HL-60 (cell line): ENCODE data around the gene FIGN.

Experiments
- DNase-seq, 2 experiments: peaks; one replicate each; pipeline ENCODE4 v3.0.0-alpha.2; 2010 to 2020; ENCODE audit warnings: low read depth in 1 of 2, low spot score in 1 of 2
- H3K27ac ChIP-seq: fragments of 250-450 bp; sonication (Bioruptor Pico); replicated peaks from 2 replicates; pipeline ENCODE4 v1.5.1; 2020; ENCODE audit warnings: mild to moderate bottlenecking, moderate library complexity
- H3K27me3 ChIP-seq: fragments of 250-450 bp; sonication (Bioruptor Pico); 2 replicates; pipeline ENCODE4 v1.5.1; 2021; ENCODE audit warnings: mild to moderate bottlenecking, moderate library complexity; ENCODE audit not compliant: insufficient read depth, poor library complexity, severe bottlenecking
- H3K4me3 ChIP-seq: replicated peaks from 2 replicates; pipeline ENCODE4 v1.5.1; 2011; ENCODE audit warnings: mild to moderate bottlenecking, control low read depth, low read length; ENCODE audit not compliant: insufficient read depth
- GABPA ChIP-seq: IDR thresholded peaks from 2 replicates; pipeline ENCODE4 v1.6.1; 2012; ENCODE audit warnings: low read depth
- POLR2AphosphoS5 ChIP-seq: IDR thresholded peaks from 2 replicates; pipeline ENCODE4 v1.6.1; 2012; ENCODE audit warnings: low read depth
- SPI1 ChIP-seq: IDR thresholded peaks from 2 replicates; pipeline ENCODE4 v1.6.1; 2012; ENCODE audit warnings: low read depth, mild to moderate bottlenecking, borderline replicate concordance
- TF ChIP-seq, protein P1 (sequence below): IDR thresholded peaks from 2 replicates; pipeline ENCODE4 v1.6.1; 2012; ENCODE audit warnings: low read depth; ENCODE audit not compliant: insufficient replicate concordance
- TF ChIP-seq, protein P2 (sequence below): IDR thresholded peaks from one replicate; pipeline ENCODE4 v1.5.1; 2011; ENCODE audit warnings: low read length, control low read depth, inconsistent platforms; ENCODE audit not compliant: insufficient read depth

Gene FIGN

DNA sequence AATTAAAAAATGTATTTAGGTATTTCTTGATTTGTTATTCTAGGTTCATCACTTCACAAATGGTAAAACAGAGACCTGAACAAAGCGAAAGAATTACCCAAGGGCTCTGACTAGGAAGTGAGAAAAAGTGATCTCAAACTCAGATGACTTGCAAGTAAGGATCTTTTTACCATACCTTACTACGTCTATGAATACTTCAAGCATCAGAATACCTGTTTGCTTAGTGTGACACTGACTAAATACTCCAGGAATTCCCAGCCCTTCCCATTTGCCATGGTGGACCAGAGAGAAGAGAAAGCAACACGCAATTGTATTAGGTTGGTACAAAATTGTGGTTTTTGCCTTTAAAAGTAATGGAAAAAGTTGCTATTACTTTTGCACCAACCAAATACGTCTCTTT lies 35.8 kb upstream of the FIGN start:
- no peak for DNase-seq
- TF ChIP-seq POLR2AphosphoS5 = no peak
- TF ChIP-seq, protein P1, sequence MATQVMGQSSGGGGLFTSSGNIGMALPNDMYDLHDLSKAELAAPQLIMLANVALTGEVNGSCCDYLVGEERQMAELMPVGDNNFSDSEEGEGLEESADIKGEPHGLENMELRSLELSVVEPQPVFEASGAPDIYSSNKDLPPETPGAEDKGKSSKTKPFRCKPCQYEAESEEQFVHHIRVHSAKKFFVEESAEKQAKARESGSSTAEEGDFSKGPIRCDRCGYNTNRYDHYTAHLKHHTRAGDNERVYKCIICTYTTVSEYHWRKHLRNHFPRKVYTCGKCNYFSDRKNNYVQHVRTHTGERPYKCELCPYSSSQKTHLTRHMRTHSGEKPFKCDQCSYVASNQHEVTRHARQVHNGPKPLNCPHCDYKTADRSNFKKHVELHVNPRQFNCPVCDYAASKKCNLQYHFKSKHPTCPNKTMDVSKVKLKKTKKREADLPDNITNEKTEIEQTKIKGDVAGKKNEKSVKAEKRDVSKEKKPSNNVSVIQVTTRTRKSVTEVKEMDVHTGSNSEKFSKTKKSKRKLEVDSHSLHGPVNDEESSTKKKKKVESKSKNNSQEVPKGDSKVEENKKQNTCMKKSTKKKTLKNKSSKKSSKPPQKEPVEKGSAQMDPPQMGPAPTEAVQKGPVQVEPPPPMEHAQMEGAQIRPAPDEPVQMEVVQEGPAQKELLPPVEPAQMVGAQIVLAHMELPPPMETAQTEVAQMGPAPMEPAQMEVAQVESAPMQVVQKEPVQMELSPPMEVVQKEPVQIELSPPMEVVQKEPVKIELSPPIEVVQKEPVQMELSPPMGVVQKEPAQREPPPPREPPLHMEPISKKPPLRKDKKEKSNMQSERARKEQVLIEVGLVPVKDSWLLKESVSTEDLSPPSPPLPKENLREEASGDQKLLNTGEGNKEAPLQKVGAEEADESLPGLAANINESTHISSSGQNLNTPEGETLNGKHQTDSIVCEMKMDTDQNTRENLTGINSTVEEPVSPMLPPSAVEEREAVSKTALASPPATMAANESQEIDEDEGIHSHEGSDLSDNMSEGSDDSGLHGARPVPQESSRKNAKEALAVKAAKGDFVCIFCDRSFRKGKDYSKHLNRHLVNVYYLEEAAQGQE = no peak
- TF ChIP-seq, protein P2, sequence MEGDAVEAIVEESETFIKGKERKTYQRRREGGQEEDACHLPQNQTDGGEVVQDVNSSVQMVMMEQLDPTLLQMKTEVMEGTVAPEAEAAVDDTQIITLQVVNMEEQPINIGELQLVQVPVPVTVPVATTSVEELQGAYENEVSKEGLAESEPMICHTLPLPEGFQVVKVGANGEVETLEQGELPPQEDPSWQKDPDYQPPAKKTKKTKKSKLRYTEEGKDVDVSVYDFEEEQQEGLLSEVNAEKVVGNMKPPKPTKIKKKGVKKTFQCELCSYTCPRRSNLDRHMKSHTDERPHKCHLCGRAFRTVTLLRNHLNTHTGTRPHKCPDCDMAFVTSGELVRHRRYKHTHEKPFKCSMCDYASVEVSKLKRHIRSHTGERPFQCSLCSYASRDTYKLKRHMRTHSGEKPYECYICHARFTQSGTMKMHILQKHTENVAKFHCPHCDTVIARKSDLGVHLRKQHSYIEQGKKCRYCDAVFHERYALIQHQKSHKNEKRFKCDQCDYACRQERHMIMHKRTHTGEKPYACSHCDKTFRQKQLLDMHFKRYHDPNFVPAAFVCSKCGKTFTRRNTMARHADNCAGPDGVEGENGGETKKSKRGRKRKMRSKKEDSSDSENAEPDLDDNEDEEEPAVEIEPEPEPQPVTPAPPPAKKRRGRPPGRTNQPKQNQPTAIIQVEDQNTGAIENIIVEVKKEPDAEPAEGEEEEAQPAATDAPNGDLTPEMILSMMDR = no peak
- no peak for TF ChIP-seq GABPA
- Histone ChIP-seq H3K27ac (no peak overlapping the region), H3K4me3 (no peak overlapping the region), H3K27me3 (no peaks in the 10 kb centered on the region)

DNA sequence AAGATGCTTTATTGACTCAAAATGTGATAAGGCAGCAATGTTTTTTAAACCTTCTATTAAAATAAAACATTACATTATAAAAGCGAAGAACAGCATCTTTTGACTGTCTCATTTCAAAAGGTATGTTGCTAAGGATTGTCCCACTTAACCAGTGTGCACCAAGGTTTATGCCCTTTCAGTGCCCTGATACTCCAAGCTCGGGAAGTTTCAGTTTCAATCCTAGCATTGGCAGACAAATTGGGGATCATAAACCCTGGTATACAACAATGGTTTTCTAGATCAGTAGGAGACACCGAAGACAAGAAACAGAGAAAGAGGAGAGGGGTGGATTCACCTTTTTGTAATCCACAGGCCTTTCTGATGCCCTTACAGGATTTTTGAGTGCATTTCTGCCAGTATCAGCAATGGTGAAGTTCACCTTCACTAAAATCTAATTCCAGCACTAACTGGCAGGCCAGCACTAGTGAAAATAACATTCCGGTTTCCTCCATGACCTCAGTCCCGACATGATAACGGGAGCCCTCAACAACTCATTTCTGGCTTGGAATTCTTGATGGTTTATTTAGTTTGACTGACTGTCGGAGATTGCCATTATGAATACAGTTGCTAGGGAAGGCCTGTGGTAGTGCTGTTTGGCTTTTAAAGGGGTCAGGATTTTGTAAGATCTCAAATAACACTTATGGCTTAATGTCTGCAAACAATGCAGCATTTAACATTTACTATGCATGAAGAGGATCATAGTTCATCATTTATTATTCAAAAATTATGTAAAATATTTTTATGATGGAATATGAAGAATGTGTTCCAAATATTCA lies 33.3 kb upstream of the FIGN start:
- no peak for DNase-seq
- TF ChIP-seq, protein P1 = no peak
- TF ChIP-seq POLR2AphosphoS5 (no peak), SPI1 (no peak), GABPA (no peak)
- TF ChIP-seq, protein P2 = no peak
- no peaks in the 10 kb centered on the region for H3K27me3 ChIP-seq
- H3K4me3 ChIP-seq = no peak overlapping the region
- H3K27ac ChIP-seq = no peak overlapping the region

DNA sequence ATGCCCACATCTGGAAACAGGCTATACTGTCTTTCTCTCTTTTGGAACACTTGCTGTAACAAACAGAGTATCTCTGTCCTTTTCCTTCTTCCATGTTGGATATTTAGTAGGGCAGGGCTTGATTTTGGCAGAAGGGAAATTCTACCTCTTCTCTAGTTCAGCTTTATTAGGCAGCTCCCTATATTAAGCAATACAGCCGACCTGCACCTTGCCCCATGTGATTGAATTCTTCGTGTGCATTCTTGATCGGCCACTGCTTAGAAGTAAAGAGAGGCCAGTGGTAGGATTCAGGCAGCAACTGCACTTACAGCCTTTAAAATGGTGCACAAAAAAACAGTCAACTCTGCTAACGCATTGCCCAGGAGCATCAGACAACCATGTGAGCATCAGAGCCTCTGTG lies 31.3 kb upstream of the FIGN start:
- Histone ChIP-seq H3K27ac (no peak overlapping the region), H3K4me3 (no peak overlapping the region), H3K27me3 (no peaks in the 10 kb centered on the region)
- TF ChIP-seq, protein P2 = no peak
- TF ChIP-seq POLR2AphosphoS5 (no peak), GABPA (no peak), SPI1 (no peak)
- TF ChIP-seq, protein P1 = no peak
- no peak for DNase-seq
